SK-N-SH (cell line): Measurements from ENCODE around the gene TRIM29. TPM values are rescaled to one million over a fixed set of nuclear protein-coding genes. Genes with fewer than 3 reads are reported as not detected.

Experiments used
- CTCF ChIA-PET: fragments of 300-600, 350-600 bp; formaldehyde crosslinking; extraction: SDS; loops from one replicate; lab custom pipeline; 2021; lab: Yijun Ruan, JAX
- POLR2A ChIA-PET: fragments of 350-600 bp; sonication (Branson Sonifier 250); formaldehyde crosslinking; extraction: SDS; loops from one replicate; lab custom pipeline; 2020; ENCODE audit warnings: antibody characterized with exemption, inconsistent platforms; lab: Yijun Ruan, JAX
- DNase-seq: peaks from one replicate; pipeline ENCODE4 v3.0.0; 2012
- H2AFZ ChIP-seq: fragments of 200-600 bp; sonication (generic); 2 replicates; pipeline ENCODE4 v1.8.1; 2016; ENCODE audit warnings: antibody characterized with exemption, mild to moderate bottlenecking, low read depth
- H3F3A ChIP-seq: fragments of 200-600 bp; sonication (generic); replicated peaks from 2 replicates; pipeline ENCODE3; 2016; ENCODE audit warnings: antibody characterized with exemption, mild to moderate bottlenecking; ENCODE audit not compliant: insufficient read depth
- H3K27ac ChIP-seq, 2 experiments: fragments of 200-500 bp in 1 of 2; fragments of 200-600 bp in 1 of 2; sonication (Bioruptor generic) in 1 of 2; sonication (generic), shearing (Covaris generic) in 1 of 2; 2 replicates each; pipeline versions ENCODE4 v1.5.1 to v1.6.1; 2014 to 2016; ENCODE audit warnings: low read depth in 2 of 2, inconsistent platforms in 1 of 2, low read length in 1 of 2, mild to moderate bottlenecking in 1 of 2, mixed read lengths in 1 of 2
- H3K27me3 ChIP-seq: fragments of 200-600 bp; sonication (generic), shearing (Covaris generic); 2 replicates; pipeline ENCODE4 v1.6.1; 2016; ENCODE audit warnings: mixed run types; ENCODE audit not compliant: insufficient read depth
- H3K36me3 ChIP-seq, 2 experiments: fragments of 200-500 bp in 1 of 2; fragments of 200-600 bp in 1 of 2; sonication (Bioruptor generic) in 1 of 2; sonication (generic) in 1 of 2; replicated peaks in 1 of 2; 2 replicates each; pipeline versions ENCODE3 to v1.5.1; 2014 to 2016; ENCODE audit warnings: low read length in 1 of 2, mild to moderate bottlenecking in 1 of 2; ENCODE audit not compliant: insufficient read depth in 2 of 2, control insufficient read depth in 1 of 2
- H3K4me1 ChIP-seq, 2 experiments: fragments of 200-500 bp in 1 of 2; fragments of 200-600 bp in 1 of 2; sonication (Bioruptor generic) in 1 of 2; sonication (generic), shearing (Covaris generic) in 1 of 2; 2 replicates each; pipeline versions ENCODE4 v1.5.1 to v1.6.1; 2014 to 2016; ENCODE audit warnings: low read depth in 1 of 2, low read length in 1 of 2, mixed run types in 1 of 2; ENCODE audit not compliant: insufficient read depth in 2 of 2, control insufficient read depth in 1 of 2
- H3K4me2 ChIP-seq: fragments of 200-600 bp; sonication (generic), shearing (Covaris generic); 2 replicates; pipeline ENCODE4 v1.6.1; 2017; ENCODE audit warnings: mixed run types
- H3K4me3 ChIP-seq, 2 experiments: fragments of 200-500 bp in 1 of 2; fragments of 200-600 bp in 1 of 2; sonication (Bioruptor generic) in 1 of 2; sonication (generic), shearing (Covaris generic) in 1 of 2; 2 replicates each; pipeline versions ENCODE4 v1.5.1 to v1.8.1; 2014 to 2016; ENCODE audit warnings: low read depth in 2 of 2, inconsistent platforms in 1 of 2, low read length in 1 of 2, mild to moderate bottlenecking in 1 of 2, mixed read lengths in 1 of 2, moderate library complexity in 1 of 2
- H3K79me2 ChIP-seq: fragments of 200-600 bp; sonication (generic); 2 replicates; pipeline ENCODE4 v1.8.1; 2017; ENCODE audit warnings: mild to moderate bottlenecking; ENCODE audit not compliant: insufficient read depth
- H3K9ac ChIP-seq: fragments of 200-600 bp; sonication (generic); 2 replicates; pipeline ENCODE4 v1.6.1; 2017; ENCODE audit warnings: mixed run types
- H3K9me2 ChIP-seq: fragments of 200-600 bp; sonication (generic); 2 replicates; pipeline ENCODE4 v1.6.1; 2017; ENCODE audit warnings: mixed run types
- H3K9me3 ChIP-seq: fragments of 200-600 bp; sonication (generic); 2 replicates; pipeline ENCODE4 v1.6.1; 2017; ENCODE audit warnings: mixed run types, mild to moderate bottlenecking, moderate library complexity
- H4K20me1 ChIP-seq: fragments of 200-600 bp; sonication (generic); 2 replicates; pipeline ENCODE4 v1.6.1; 2017; ENCODE audit warnings: mild to moderate bottlenecking, mixed run types; ENCODE audit not compliant: insufficient read depth
- EP300 ChIP-seq, 2 experiments: IDR thresholded peaks; 2 replicates each; pipeline versions ENCODE4 v1.4.0 to v1.6.1; 2012; ENCODE audit warnings: borderline replicate concordance in 1 of 2, low read depth in 1 of 2, low read length in 1 of 2
- EZH2phosphoT487 ChIP-seq: fragments of 200-600 bp; sonication (generic); IDR thresholded peaks from 2 replicates; pipeline ENCODE4 v1.6.1; 2017; ENCODE audit warnings: low read depth, mixed run types, mild to moderate bottlenecking, antibody characterized with exemption, moderate library complexity, borderline replicate concordance
- FOXM1 ChIP-seq: IDR thresholded peaks from 2 replicates; pipeline ENCODE4 v1.4.0; 2012; ENCODE audit warnings: low read depth, mild to moderate bottlenecking
- JUND ChIP-seq: IDR thresholded peaks from 2 replicates; pipeline ENCODE4 v1.4.0; 2012
- MAX ChIP-seq: IDR thresholded peaks from 2 replicates; pipeline ENCODE4 v1.4.0; 2012; ENCODE audit warnings: low read depth
- MXI1 ChIP-seq: IDR thresholded peaks from 2 replicates; pipeline ENCODE4 v1.6.1; 2012; ENCODE audit warnings: mild to moderate bottlenecking, low read depth, low read length, improper control_type of control experiment
- NFIC ChIP-seq: IDR thresholded peaks from 2 replicates; pipeline ENCODE4 v1.4.0; 2012; ENCODE audit warnings: borderline replicate concordance
- NRF1 ChIP-seq: IDR thresholded peaks from 2 replicates; pipeline ENCODE4 v1.6.1; 2012; ENCODE audit warnings: low read depth, mild to moderate bottlenecking, low read length
- RAD21 ChIP-seq: IDR thresholded peaks from 2 replicates; pipeline ENCODE4 v1.6.1; 2012; ENCODE audit warnings: mild to moderate bottlenecking, low read length
- RXRA ChIP-seq: IDR thresholded peaks from 2 replicates; pipeline ENCODE4 v1.4.0; 2012; ENCODE audit warnings: low read depth, mild to moderate bottlenecking, borderline replicate concordance
- SIN3A ChIP-seq: IDR thresholded peaks from 2 replicates; pipeline ENCODE4 v1.6.1; 2012; ENCODE audit warnings: low read depth, mild to moderate bottlenecking, low read length, moderate library complexity, borderline replicate concordance
- SMC3 ChIP-seq: IDR thresholded peaks from 2 replicates; pipeline ENCODE4 v1.6.1; 2012; ENCODE audit warnings: low read depth, low read length, improper control_type of control experiment
- TAF1 ChIP-seq: IDR thresholded peaks from 2 replicates; pipeline ENCODE4 v1.6.1; 2012; ENCODE audit warnings: low read depth, mild to moderate bottlenecking, low read length, moderate library complexity, borderline replicate concordance
- TCF12 ChIP-seq: IDR thresholded peaks from 2 replicates; pipeline ENCODE4 v1.4.0; 2012
- TEAD4 ChIP-seq: IDR thresholded peaks from 2 replicates; pipeline ENCODE4 v1.4.0; 2012; ENCODE audit warnings: mild to moderate bottlenecking, borderline replicate concordance; ENCODE audit not compliant: insufficient read depth
- ZBTB33 ChIP-seq: IDR thresholded peaks from 2 replicates; pipeline ENCODE4 v1.4.0; 2012; ENCODE audit warnings: low read depth, borderline replicate concordance
- whole genome bisulfite sequencing: methylation state at CpG from one replicate; pipeline ENCODE4 v1.1.6; 2017; ENCODE audit warnings: low lambda C conversion rate; 5-methylcytosine and 5-hydroxymethylcytosine counted together
- polyA plus RNA-seq, 3 experiments: library from polyadenylated mRNA; depleted of rRNA; stranded (reverse); fragments of >200 nt; gene quantifications; 2 replicates each; pipeline ENCODE4 v1.2.3, GENCODE V29; 2012
- TF ChIP-seq, protein P1 (sequence below): fragments of 150-350 bp; IDR thresholded peaks from 2 replicates; pipeline ENCODE4 v1.6.1; 2016; ENCODE audit warnings: mild to moderate bottlenecking, low read depth, low read length
- TF ChIP-seq, protein P2 (sequence below): IDR thresholded peaks from 2 replicates; pipeline ENCODE4; 2012

TRIM29 gene
- polyA plus RNA-seq, 1 of the 3 experiments (the other 2 are of a cell fraction) = 0.03 TPM

DNA sequence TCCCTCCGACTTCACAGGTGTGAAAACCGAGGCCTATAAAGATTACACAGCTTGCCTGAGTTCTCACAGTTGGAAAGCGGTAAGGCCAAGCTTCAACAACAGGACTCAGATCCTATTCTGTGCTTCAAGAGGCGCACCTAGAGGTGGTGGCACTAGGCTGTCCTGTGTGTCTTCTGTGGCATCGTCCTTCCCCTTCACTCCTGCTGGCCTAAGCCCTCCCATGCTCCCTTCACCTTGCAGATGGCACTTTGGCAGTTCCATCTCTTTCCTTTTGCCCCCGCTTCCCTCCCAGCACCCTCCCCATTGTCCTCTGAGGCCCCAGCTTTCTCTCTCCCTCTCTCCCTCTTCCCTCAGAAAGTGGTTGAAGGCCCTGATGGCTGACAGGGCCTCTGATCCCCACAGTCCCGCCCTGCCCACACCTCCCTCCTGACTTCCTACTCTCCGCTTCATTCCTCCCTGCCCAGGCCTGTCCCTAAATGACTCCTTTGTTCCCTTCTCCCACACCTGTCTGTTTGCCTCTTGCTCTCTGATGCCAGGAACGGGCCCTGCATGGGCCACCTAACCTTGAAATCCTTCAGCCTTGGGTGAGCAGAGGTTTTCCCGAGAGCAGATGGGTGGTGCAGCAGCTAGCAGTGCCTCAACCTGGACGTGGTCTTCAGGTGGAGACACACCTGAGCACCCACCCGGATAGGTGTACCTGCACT, 5.8 kb downstream of the TRIM29 start:
- Histone ChIP-seq H3K9ac (no peak overlapping the region), H3K4me1 (peaks cover 0 to 18% of the 10 kb centered on the region in 2 experiments; a peak in 1 of 4 replicates), H3K27ac (no peak overlapping the region; a peak in 1 of 4 replicates), H2AFZ (no peak overlapping the region), H3F3A (no peaks in the 10 kb centered on the region), H4K20me1 (no peaks in the 10 kb centered on the region), H3K4me3 (no peak overlapping the region), H3K27me3 (no peaks in the 10 kb centered on the region; the same call in 1 of the 2 replicates), H3K36me3 (no peaks in the 10 kb centered on the region), H3K9me2 (no peaks in the 10 kb centered on the region), H3K4me2 (no peak overlapping the region), H3K9me3 (no peaks in the 10 kb centered on the region), H3K79me2 (no peaks in the 10 kb centered on the region)
- no peak for DNase-seq
- 33% methylated on average over 10 of the region's 12 CpGs for WGBS
- ChIA-PET CTCF (interaction anchor here (1.1 to 2.7 kb wide), 6 partner anchors 11 to 99 kb away, joined by 3 to 9 read pairs (median 4); no protein-coding TSS in a partner anchor), POLR2A (no interaction called here)
- TF ChIP-seq MXI1 (no peak), JUND (no peak), TEAD4 (no peak), EP300 (IDR thresholded peaks at IDR 0.05; ENCODE audit: borderline replicate concordance in 1 of 2, low read depth in 1 of 2, low read length in 1 of 2) (no peak), ZBTB33 (no peak), NRF1 (no peak), SMC3 (no peak), NFIC (no peak)
- TF ChIP-seq, protein P1, sequence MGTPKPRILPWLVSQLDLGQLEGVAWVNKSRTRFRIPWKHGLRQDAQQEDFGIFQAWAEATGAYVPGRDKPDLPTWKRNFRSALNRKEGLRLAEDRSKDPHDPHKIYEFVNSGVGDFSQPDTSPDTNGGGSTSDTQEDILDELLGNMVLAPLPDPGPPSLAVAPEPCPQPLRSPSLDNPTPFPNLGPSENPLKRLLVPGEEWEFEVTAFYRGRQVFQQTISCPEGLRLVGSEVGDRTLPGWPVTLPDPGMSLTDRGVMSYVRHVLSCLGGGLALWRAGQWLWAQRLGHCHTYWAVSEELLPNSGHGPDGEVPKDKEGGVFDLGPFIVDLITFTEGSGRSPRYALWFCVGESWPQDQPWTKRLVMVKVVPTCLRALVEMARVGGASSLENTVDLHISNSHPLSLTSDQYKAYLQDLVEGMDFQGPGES = no peak
- TF ChIP-seq, protein P2, sequence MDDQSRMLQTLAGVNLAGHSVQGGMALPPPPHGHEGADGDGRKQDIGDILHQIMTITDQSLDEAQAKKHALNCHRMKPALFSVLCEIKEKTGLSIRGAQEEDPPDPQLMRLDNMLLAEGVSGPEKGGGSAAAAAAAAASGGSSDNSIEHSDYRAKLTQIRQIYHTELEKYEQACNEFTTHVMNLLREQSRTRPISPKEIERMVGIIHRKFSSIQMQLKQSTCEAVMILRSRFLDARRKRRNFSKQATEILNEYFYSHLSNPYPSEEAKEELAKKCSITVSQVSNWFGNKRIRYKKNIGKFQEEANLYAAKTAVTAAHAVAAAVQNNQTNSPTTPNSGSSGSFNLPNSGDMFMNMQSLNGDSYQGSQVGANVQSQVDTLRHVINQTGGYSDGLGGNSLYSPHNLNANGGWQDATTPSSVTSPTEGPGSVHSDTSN = no peak

- no peaks in the 10 kb centered on the region for H3K79me2 ChIP-seq
- H3K9ac ChIP-seq = no peak overlapping the region
- no peaks in the 10 kb centered on the region; the same call in 1 of the 2 replicates for H3K27me3 ChIP-seq
- no peak for DNase-seq
- H3K9me2 ChIP-seq = no peaks in the 10 kb centered on the region
- ChIA-PET POLR2A (no interaction called here), CTCF (interaction anchor here (1.0 to 1.5 kb wide), 6 partner anchors 23 to 793 kb away, joined by 3 to 6 read pairs (median 4); no protein-coding TSS in a partner anchor)
- H3F3A ChIP-seq = no peaks in the 10 kb centered on the region
- peaks cover 0 to 18% of the 10 kb centered on the region in 2 experiments; a peak in 1 of 4 replicates for H3K4me1 ChIP-seq
- H3K36me3 ChIP-seq = no peaks in the 10 kb centered on the region
- H3K9me3 ChIP-seq = no peaks in the 10 kb centered on the region
- H3K27ac ChIP-seq = no peak overlapping the region
- no peaks in the 10 kb centered on the region for H4K20me1 ChIP-seq
- 39% methylated on average over 7 of the region's 8 CpGs for WGBS
- no peak overlapping the region for H3K4me2 ChIP-seq
- no peak overlapping the region for H2AFZ ChIP-seq
- H3K4me3 ChIP-seq = no peak overlapping the region
- TF ChIP-seq SIN3A (no peak), MXI1 (no peak), MAX (no peak), TEAD4 (no peak), EZH2phosphoT487 (no peak), NRF1 (no peak), TCF12 (no peak), RXRA (no peak), TAF1 (no peak), FOXM1 (no peak), EP300 (IDR thresholded peaks at IDR 0.05; ENCODE audit: borderline replicate concordance in 1 of 2, low read depth in 1 of 2, low read length in 1 of 2) (no peak), SMC3 (no peak), NFIC (no peak), RAD21 (no peak)
- TF ChIP-seq, protein P1 = no peak
Observed at GRCh38 chr11:120130991-120131760, 6.7 kb downstream of the TRIM29 start.
